Measurements from ENCODE around the gene PROKR1. TPM values are rescaled to one million over a fixed set of nuclear protein-coding genes. Genes with fewer than 3 reads are reported as not detected.

Gene PROKR1
- total RNA-seq, 1 experiment from 2014 or later = 3.7 TPM

- H3K4me3 ChIP-seq (ENCODE audit: insufficient read depth, low read depth, low read length) = no peak overlapping the region
- H3K27me3 ChIP-seq (ENCODE audit: control insufficient read depth, insufficient read depth, low read length) = no peaks in the 10 kb centered on the region
- no peaks in the 10 kb centered on the region for H3K36me3 ChIP-seq (replicated peaks; ENCODE audit: control insufficient read depth, insufficient read depth, low read length)
- DNase-seq = no peak
These were observed 11.4 kb upstream of the PROKR1 start for GRCh38 chr2:68632021-68632420.

- no peaks in the 10 kb centered on the region for H3K27me3 ChIP-seq (ENCODE audit: control insufficient read depth, insufficient read depth, low read length)
- no peaks in the 10 kb centered on the region for H3K36me3 ChIP-seq (replicated peaks; ENCODE audit: control insufficient read depth, insufficient read depth, low read length)
- DNase-seq = no peak
- no peak overlapping the region for H3K4me3 ChIP-seq (ENCODE audit: insufficient read depth, low read depth, low read length)
These were observed 6.3 kb upstream of the PROKR1 start for GRCh38 chr2:68637047-68637446.

- peak; percentile 41 for DNase-seq
- H3K36me3 ChIP-seq (replicated peaks; ENCODE audit: control insufficient read depth, insufficient read depth, low read length) = no peaks in the 10 kb centered on the region
- peaks cover 32% of the 10 kb centered on the region for H3K27me3 ChIP-seq (ENCODE audit: control insufficient read depth, insufficient read depth, low read length)
- H3K4me3 ChIP-seq (ENCODE audit: insufficient read depth, low read depth, low read length) = peak overlapping the region; percentile 81
These were observed 601 bp downstream of the PROKR1 start for GRCh38 chr2:68643874-68644485.

- DNase-seq = no peak
- Histone ChIP-seq H3K27me3 (ENCODE audit: control insufficient read depth, insufficient read depth, low read length) (peaks cover 32% of the 10 kb centered on the region), H3K4me3 (ENCODE audit: insufficient read depth, low read depth, low read length) (no peak overlapping the region), H3K36me3 (replicated peaks; ENCODE audit: control insufficient read depth, insufficient read depth, low read length) (no peaks in the 10 kb centered on the region)
These were observed 2.1 kb downstream of the PROKR1 start for GRCh38 chr2:68645523-68645922.

GRCh38 chr2:68646303-68646702 lies 2.9 kb downstream of the PROKR1 start:
- H3K27me3 ChIP-seq (ENCODE audit: control insufficient read depth, insufficient read depth, low read length) = peaks cover 32% of the 10 kb centered on the region
- no peaks in the 10 kb centered on the region for H3K36me3 ChIP-seq (replicated peaks; ENCODE audit: control insufficient read depth, insufficient read depth, low read length)
- no peak for DNase-seq
- H3K4me3 ChIP-seq (ENCODE audit: insufficient read depth, low read depth, low read length) = no peak overlapping the region

- Histone ChIP-seq H3K27me3 (ENCODE audit: control insufficient read depth, insufficient read depth, low read length) (peaks cover 4% of the 10 kb centered on the region), H3K36me3 (replicated peaks; ENCODE audit: control insufficient read depth, insufficient read depth, low read length) (no peaks in the 10 kb centered on the region), H3K4me3 (ENCODE audit: insufficient read depth, low read depth, low read length) (no peak overlapping the region)
- no peak for DNase-seq
These were observed 7.3 kb downstream of the PROKR1 start for GRCh38 chr2:68650645-68651044.

- DNase-seq = no peak
- H3K27me3 ChIP-seq (ENCODE audit: control insufficient read depth, insufficient read depth, low read length) = no peaks in the 10 kb centered on the region
These were observed 9.7 kb downstream of the PROKR1 start for GRCh38 chr2:68653034-68653433.

GRCh38 chr2:68653538-68653982 lies 10.2 kb downstream of the PROKR1 start:
- H3K36me3 ChIP-seq (replicated peaks; ENCODE audit: control insufficient read depth, insufficient read depth, low read length) = no peaks in the 10 kb centered on the region; the same call in 1 of the 2 replicates
- no peak for DNase-seq
- no peaks in the 10 kb centered on the region for H3K27me3 ChIP-seq (ENCODE audit: control insufficient read depth, insufficient read depth, low read length)
- H3K4me3 ChIP-seq (ENCODE audit: insufficient read depth, low read depth, low read length) = no peak overlapping the region

More at GRCh38 chr2:68653034-68653433, 9.7 kb downstream of the PROKR1 start:
- no peaks in the 10 kb centered on the region; the same call in 1 of the 2 replicates for H3K36me3 ChIP-seq (replicated peaks; ENCODE audit: control insufficient read depth, insufficient read depth, low read length)
- no peak overlapping the region for H3K4me3 ChIP-seq (ENCODE audit: insufficient read depth, low read depth, low read length)

- Histone ChIP-seq H3K36me3 (replicated peaks; ENCODE audit: control insufficient read depth, insufficient read depth, low read length) (no peaks in the 10 kb centered on the region; the same call in 1 of the 2 replicates), H3K27me3 (ENCODE audit: control insufficient read depth, insufficient read depth, low read length) (no peaks in the 10 kb centered on the region), H3K4me3 (ENCODE audit: insufficient read depth, low read depth, low read length) (no peak overlapping the region)
- DNase-seq = no peak
These were observed 14.9 kb downstream of the PROKR1 start for GRCh38 chr2:68658266-68658665.

GRCh38 chr2:68659081-68659480 lies 15.7 kb downstream of the PROKR1 start:
- DNase-seq = no peak
- no peaks in the 10 kb centered on the region for H3K27me3 ChIP-seq (ENCODE audit: control insufficient read depth, insufficient read depth, low read length)
- H3K4me3 ChIP-seq (ENCODE audit: insufficient read depth, low read depth, low read length) = no peak overlapping the region
- no peaks in the 10 kb centered on the region; the same call in 1 of the 2 replicates for H3K36me3 ChIP-seq (replicated peaks; ENCODE audit: control insufficient read depth, insufficient read depth, low read length)

GRCh38 chr2:68660658-68661057 lies 17.3 kb downstream of the PROKR1 start:
- DNase-seq = no peak
- Histone ChIP-seq H3K27me3 (ENCODE audit: control insufficient read depth, insufficient read depth, low read length) (no peaks in the 10 kb centered on the region), H3K4me3 (ENCODE audit: insufficient read depth, low read depth, low read length) (no peak overlapping the region), H3K36me3 (replicated peaks; ENCODE audit: control insufficient read depth, insufficient read depth, low read length) (no peaks in the 10 kb centered on the region; the same call in 1 of the 2 replicates)

GRCh38 chr2:68662466-68662865 lies 19.1 kb downstream of the PROKR1 start:
- H3K27me3 ChIP-seq (ENCODE audit: control insufficient read depth, insufficient read depth, low read length) = no peaks in the 10 kb centered on the region
- H3K36me3 ChIP-seq (replicated peaks; ENCODE audit: control insufficient read depth, insufficient read depth, low read length) = no peaks in the 10 kb centered on the region
- DNase-seq = no peak
- H3K4me3 ChIP-seq (ENCODE audit: insufficient read depth, low read depth, low read length) = no peak overlapping the region

- H3K4me3 ChIP-seq (ENCODE audit: insufficient read depth, low read depth, low read length) = no peak overlapping the region
- H3K36me3 ChIP-seq (replicated peaks; ENCODE audit: control insufficient read depth, insufficient read depth, low read length) = no peaks in the 10 kb centered on the region
- DNase-seq = no peak
- no peaks in the 10 kb centered on the region for H3K27me3 ChIP-seq (ENCODE audit: control insufficient read depth, insufficient read depth, low read length)
These were observed 20.2 kb downstream of the PROKR1 start for GRCh38 chr2:68663371-68664156.

GRCh38 chr2:68667371-68667770 lies 24.0 kb downstream of the PROKR1 start:
- Histone ChIP-seq H3K36me3 (replicated peaks; ENCODE audit: control insufficient read depth, insufficient read depth, low read length) (no peaks in the 10 kb centered on the region), H3K4me3 (ENCODE audit: insufficient read depth, low read depth, low read length) (no peak overlapping the region), H3K27me3 (ENCODE audit: control insufficient read depth, insufficient read depth, low read length) (no peaks in the 10 kb centered on the region)
- no peak for DNase-seq

GRCh38 chr2:68669651-68670050 lies 26.3 kb downstream of the PROKR1 start:
- no peak for DNase-seq
- H3K4me3 ChIP-seq (ENCODE audit: insufficient read depth, low read depth, low read length) = no peak overlapping the region
- no peaks in the 10 kb centered on the region for H3K36me3 ChIP-seq (replicated peaks; ENCODE audit: control insufficient read depth, insufficient read depth, low read length)
- H3K27me3 ChIP-seq (ENCODE audit: control insufficient read depth, insufficient read depth, low read length) = no peaks in the 10 kb centered on the region
